GM19099 (cell line): ENCODE measurements around the gene SLC6A11.

Experiments
- POLR2A ChIP-seq: IDR thresholded peaks from 3 replicates; pipeline ENCODE4 v1.6.1; 2011; ENCODE audit warnings: low read depth; ENCODE audit not compliant: insufficient read length; ENCODE audit errors: extremely low read depth

Gene SLC6A11

GRCh38 chr3:10978956-10979355, 162.9 kb downstream of the SLC6A11 start:
- TF ChIP-seq POLR2A, result no peak

DNA sequence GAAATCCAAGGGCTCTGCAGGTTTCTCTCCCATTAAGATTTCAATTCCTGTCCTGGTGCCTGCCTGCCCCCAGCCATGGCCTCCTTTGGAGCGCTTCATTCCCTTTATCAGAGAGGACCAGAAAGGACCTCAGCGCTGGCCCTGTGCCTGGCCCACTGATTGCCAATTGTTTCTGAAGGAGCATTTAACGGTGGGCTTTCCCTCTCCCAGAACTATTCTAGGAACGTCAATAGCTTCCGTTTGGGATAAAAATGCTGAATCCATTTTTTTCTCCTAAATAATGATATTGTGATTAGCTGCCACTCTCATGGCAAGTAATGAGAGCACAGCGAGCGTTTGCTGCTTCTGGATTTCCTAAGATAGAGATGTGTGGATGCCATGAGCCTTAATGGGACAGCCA, 164.3 kb downstream of the SLC6A11 start:
- TF ChIP-seq POLR2A, result no peak

GRCh38 chr3:10981031-10981430, 165.0 kb downstream of the SLC6A11 start:
- no peak for TF ChIP-seq POLR2A

DNA sequence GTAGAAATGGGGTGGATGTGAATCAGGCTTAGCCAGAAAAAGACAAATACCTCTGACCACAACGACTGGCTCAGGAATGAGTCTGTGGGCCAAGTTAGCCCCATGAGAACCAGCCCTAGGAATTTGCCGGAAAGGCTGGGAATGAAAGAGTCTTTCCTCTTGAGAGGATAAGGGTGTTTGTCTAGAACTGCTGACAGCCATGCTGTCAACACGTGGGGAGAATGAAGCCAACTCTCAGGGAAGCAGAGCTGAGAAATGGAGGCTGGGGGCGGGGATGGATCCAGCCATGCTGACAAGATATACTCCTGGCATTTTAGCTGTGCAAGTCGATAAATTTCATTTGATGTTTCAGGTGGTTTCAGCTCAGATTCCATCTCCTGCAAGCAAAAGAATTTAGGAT, 165.9 kb downstream of the SLC6A11 start:
- TF ChIP-seq POLR2A, result no peak

GRCh38 chr3:10982782-10983181, 166.8 kb downstream of the SLC6A11 start:
- TF ChIP-seq POLR2A, result no peak

DNA sequence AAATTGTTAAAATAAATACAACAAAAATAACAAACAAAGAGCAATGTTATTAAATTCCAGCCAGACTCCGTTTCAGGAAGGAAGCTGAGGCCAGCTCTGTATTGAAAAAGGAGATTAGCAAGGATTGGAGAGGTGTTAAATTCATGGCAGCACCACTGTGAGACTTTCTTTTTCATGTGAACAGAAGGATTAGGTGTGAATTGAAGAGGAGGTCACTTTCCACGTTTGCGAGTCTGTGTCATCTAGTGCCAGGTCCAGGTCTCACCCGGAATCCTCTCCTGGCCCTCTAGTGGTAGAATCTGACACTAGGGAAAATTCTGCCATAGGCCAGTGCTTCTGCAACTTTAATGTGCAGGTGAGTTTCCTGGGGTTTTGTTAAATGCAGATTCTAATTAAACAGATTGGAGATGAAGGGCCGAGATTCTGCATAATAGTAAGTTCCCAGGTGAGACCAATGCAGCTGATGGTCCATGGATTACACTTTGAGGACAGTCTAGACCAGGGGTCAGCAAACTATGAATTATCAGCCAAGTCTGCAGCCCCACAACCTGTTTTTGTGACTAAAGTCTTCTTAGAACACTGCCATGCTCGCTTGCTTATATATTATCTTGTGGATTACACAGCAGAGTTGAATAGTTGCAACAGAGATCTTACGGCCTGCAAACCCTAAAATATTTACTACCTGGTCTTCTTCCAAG, 167.3 kb downstream of the SLC6A11 start:
- no peak for TF ChIP-seq POLR2A

DNA sequence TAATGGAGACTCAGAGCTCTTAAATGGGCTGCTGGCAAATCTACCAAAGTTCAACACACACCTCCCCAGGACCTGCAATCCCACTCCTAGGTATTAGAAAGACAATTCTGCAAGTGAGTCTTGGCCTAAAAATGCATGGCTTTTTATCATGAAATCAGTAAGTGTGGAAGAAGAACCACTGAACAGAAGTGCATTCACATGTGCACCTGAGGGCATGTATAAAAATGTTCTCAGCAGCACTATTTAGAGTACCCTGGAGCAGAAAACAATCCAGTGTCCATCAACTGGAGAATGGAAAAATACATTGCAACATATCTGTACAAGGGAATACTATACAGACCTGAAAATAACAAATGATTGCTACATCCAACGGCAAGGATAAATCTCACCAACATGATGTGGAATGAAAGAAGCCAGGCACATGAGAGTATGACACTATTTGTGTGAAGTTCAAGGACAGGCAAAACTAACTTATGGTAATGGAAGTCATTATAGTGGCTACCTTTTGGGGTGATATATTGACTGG, 168.4 kb downstream of the SLC6A11 start:
- no peak for TF ChIP-seq POLR2A

- TF ChIP-seq POLR2A, result no peak
Measured at GRCh38 chr3:10985181-10985580, 169.2 kb downstream of the SLC6A11 start.

DNA sequence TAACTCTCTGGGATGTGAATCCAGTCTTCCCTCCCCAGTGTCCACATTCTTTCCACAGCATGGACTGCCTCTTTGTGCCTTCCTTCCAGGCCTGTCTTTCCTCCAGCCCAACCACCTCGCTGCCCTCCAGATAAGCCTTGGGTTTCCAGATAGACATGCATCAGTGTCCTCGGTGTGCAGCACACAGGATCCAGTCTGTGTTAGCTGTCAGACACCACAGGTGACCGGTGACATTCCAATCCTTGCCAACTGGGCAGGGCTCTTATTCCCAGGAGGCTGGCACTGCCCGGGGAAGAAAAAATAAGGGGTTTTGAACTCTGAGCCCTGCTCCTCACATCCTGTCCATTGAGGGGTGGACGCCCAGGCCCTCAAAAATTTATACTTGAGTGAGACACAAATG, 170.6 kb downstream of the SLC6A11 start:
- TF ChIP-seq POLR2A, result no peak

DNA sequence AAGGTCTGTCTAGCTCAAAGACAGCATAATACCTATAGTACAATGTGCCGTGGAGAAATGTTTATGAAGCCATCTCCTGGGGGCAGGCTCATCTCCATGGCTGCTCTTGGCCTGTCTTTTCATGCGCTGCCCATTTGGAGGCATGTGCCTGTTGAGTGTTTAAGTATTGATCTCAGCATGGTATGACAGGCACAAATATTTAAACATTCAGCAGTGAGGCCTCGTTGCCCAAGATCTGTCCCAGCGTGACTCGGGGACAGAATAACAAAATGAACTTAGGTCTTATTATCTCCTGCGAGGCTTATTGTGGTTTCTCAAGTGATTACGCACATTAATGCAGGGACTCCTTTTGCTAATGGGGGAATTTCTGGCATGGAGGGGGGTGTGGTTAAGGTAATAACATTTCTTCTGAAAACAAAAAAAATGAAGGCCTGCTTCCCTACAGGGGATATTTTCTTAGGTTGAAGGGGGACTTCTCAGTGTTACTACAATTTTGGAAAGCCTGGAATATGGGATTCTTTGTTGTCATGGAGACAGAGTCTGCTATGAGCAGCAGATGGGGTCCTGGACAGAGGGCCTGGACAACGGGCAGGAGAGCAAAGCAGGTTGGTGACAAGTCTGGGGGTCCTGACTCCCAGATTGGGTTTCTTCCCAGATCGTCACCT, 172.1 kb downstream of the SLC6A11 start:
- TF ChIP-seq POLR2A, result no peak

GRCh38 chr3:10988991-10989484, 173.0 kb downstream of the SLC6A11 start:
- no peak for TF ChIP-seq POLR2A
